SU-DHL-6 (cell line): ENCODE results near the gene HS6ST3.

ENCODE experiments used
- H2AFZ ChIP-seq: fragments of 200-600 bp; sonication (generic); 2 replicates; pipeline ENCODE4 v1.6.1; 2014; ENCODE audit warnings: low read depth, mild to moderate bottlenecking, moderate library complexity, mixed read lengths, antibody characterized with exemption, low read length; ENCODE audit not compliant: severe bottlenecking
- H3F3A ChIP-seq: fragments of 200-600 bp; shearing (Covaris generic); 2 replicates; pipeline ENCODE4 v1.6.0; 2016; ENCODE audit warnings: antibody characterized with exemption, mild to moderate bottlenecking; ENCODE audit not compliant: insufficient read depth
- H3K27ac ChIP-seq: fragments of 200-600 bp; sonication (generic); 2 replicates; pipeline ENCODE4 v1.5.1; 2016; ENCODE audit warnings: low read depth, mild to moderate bottlenecking, low read length, moderate library complexity, mixed read lengths
- H3K27me3 ChIP-seq: fragments of 200-600 bp; sonication (generic), shearing (Covaris generic); 2 replicates; pipeline ENCODE4 v1.6.0; 2014; ENCODE audit warnings: mild to moderate bottlenecking, low read length
- H3K36me3 ChIP-seq: fragments of 200-600 bp; sonication (generic); 2 replicates; pipeline ENCODE4 v1.6.1; 2014; ENCODE audit warnings: mild to moderate bottlenecking, low read length, mixed read lengths
- H3K4me2 ChIP-seq: fragments of 300-600, 200-600 bp; shearing (Covaris generic), sonication (generic); 2 replicates; pipeline ENCODE4 v1.6.0; 2014; ENCODE audit warnings: low read length, low read depth, mild to moderate bottlenecking; ENCODE audit not compliant: poor library complexity, severe bottlenecking
- H3K4me3 ChIP-seq: fragments of 200-600 bp; sonication (generic); 2 replicates; pipeline ENCODE4 v1.5.1; 2014; ENCODE audit warnings: antibody characterized with exemption, low read length, mild to moderate bottlenecking, mixed read lengths; ENCODE audit not compliant: insufficient read depth, poor library complexity, severe bottlenecking
- H3K79me2 ChIP-seq: fragments of 200-600 bp; sonication (generic); 2 replicates; pipeline ENCODE4 v1.6.1; 2014; ENCODE audit warnings: mild to moderate bottlenecking, low read length, moderate library complexity; ENCODE audit not compliant: insufficient read depth
- H3K9ac ChIP-seq: fragments of 200-600 bp; sonication (generic); 2 replicates; pipeline ENCODE4 v1.7.0; 2014; ENCODE audit warnings: mild to moderate bottlenecking, low read length
- H3K9me2 ChIP-seq: fragments of 200-600 bp; sonication (generic); replicated peaks from 2 replicates; pipeline ENCODE4 v1.6.1; 2014; ENCODE audit warnings: low read length; ENCODE audit not compliant: insufficient read depth
- H3K9me3 ChIP-seq: fragments of 200-600 bp; sonication (generic); 2 replicates; pipeline ENCODE4 v1.6.1; 2014; ENCODE audit warnings: low read length, mixed read lengths; ENCODE audit not compliant: insufficient read depth
- H4K20me1 ChIP-seq: fragments of 200-600 bp; sonication (generic); 2 replicates; pipeline ENCODE4 v1.6.1; 2014; ENCODE audit warnings: low read depth, mild to moderate bottlenecking, antibody characterized with exemption, low read length, moderate library complexity, mixed read lengths
- CTCF ChIP-seq: fragments of 200-600 bp; sonication (generic); IDR thresholded peaks from one replicate; pipeline ENCODE4 v1.5.1; 2017; ENCODE audit warnings: antibody characterized with exemption, mild to moderate bottlenecking, low read length, moderate library complexity; ENCODE audit not compliant: insufficient read depth, poor library complexity, severe bottlenecking
- EZH2phosphoT487 ChIP-seq: fragments of 200-600 bp; sonication (generic), shearing (Covaris generic); conservative IDR thresholded peaks from 2 replicates; pipeline ENCODE4 v1.6.1; 2018; ENCODE audit warnings: mild to moderate bottlenecking, antibody characterized with exemption, low read length, moderate library complexity, mixed read lengths

Gene HS6ST3

GRCh38 chr13:96816261-96816660, 726.4 kb downstream of the HS6ST3 start:
- Histone ChIP-seq H3K9ac (no peak overlapping the region), H3F3A (no peaks in the 10 kb centered on the region), H4K20me1 (no peaks in the 10 kb centered on the region), H3K4me3 (no peak overlapping the region), H3K27ac (no peak overlapping the region), H3K9me2 (no peaks in the 10 kb centered on the region), H3K4me2 (no peak overlapping the region), H2AFZ (no peak overlapping the region), H3K79me2 (no peaks in the 10 kb centered on the region), H3K9me3 (no peaks in the 10 kb centered on the region), H3K36me3 (no peaks in the 10 kb centered on the region), H3K27me3 (no peaks in the 10 kb centered on the region)
- TF ChIP-seq EZH2phosphoT487: no peak
- TF ChIP-seq CTCF: no peak

GRCh38 chr13:96816874-96817273, 727.0 kb downstream of the HS6ST3 start:
- no peak for TF ChIP-seq CTCF
- TF ChIP-seq EZH2phosphoT487: no peak
- Histone ChIP-seq H3K4me2 (no peak overlapping the region), H3F3A (no peaks in the 10 kb centered on the region)

GRCh38 chr13:96817336-96817941, 727.5 kb downstream of the HS6ST3 start:
- no peaks in the 10 kb centered on the region for H3K9me2 ChIP-seq
- TF ChIP-seq EZH2phosphoT487 (no peak), CTCF (peak; percentile 21)
- no peaks in the 10 kb centered on the region for H3K79me2 ChIP-seq
- H3K27me3 ChIP-seq: no peaks in the 10 kb centered on the region
- H2AFZ ChIP-seq: no peak overlapping the region
- H3K9me3 ChIP-seq: no peaks in the 10 kb centered on the region
- no peak overlapping the region for H3K9ac ChIP-seq
- H3K27ac ChIP-seq: no peak overlapping the region
- no peaks in the 10 kb centered on the region for H3K36me3 ChIP-seq
- no peak overlapping the region for H3K4me3 ChIP-seq
- no peaks in the 10 kb centered on the region for H3F3A ChIP-seq
- H3K4me2 ChIP-seq: no peak overlapping the region
- H4K20me1 ChIP-seq: no peaks in the 10 kb centered on the region

More at GRCh38 chr13:96816874-96817273, 727.0 kb downstream of the HS6ST3 start:
- Histone ChIP-seq H3K79me2 (no peaks in the 10 kb centered on the region), H3K9me3 (no peaks in the 10 kb centered on the region), H3K36me3 (no peaks in the 10 kb centered on the region), H3K9me2 (no peaks in the 10 kb centered on the region), H3K27ac (no peak overlapping the region), H3K4me3 (no peak overlapping the region), H4K20me1 (no peaks in the 10 kb centered on the region), H2AFZ (no peak overlapping the region), H3K9ac (no peak overlapping the region), H3K27me3 (no peaks in the 10 kb centered on the region)

- Histone ChIP-seq H3K27me3 (no peaks in the 10 kb centered on the region), H3K4me2 (no peak overlapping the region), H3K4me3 (no peak overlapping the region), H3K27ac (no peak overlapping the region), H4K20me1 (no peaks in the 10 kb centered on the region), H2AFZ (no peak overlapping the region), H3F3A (no peaks in the 10 kb centered on the region), H3K79me2 (no peaks in the 10 kb centered on the region), H3K9me3 (no peaks in the 10 kb centered on the region), H3K36me3 (no peaks in the 10 kb centered on the region), H3K9me2 (no peaks in the 10 kb centered on the region), H3K9ac (no peak overlapping the region)
- TF ChIP-seq EZH2phosphoT487 (no peak), CTCF (no peak)
Measured at GRCh38 chr13:96819375-96819774, 729.5 kb downstream of the HS6ST3 start.
